Diencephalon (tissue), 1 donor: ENCODE results near the gene BTG4. TPM values are rescaled to one million over a fixed set of nuclear protein-coding genes. Genes with fewer than 3 reads are reported as not detected.

Experiments
- small RNA-seq: library from RNA; depleted of rRNA; stranded (forward); fragments of <200 nt; gene quantifications from one replicate; pipeline ENCODE3, GENCODE V24; 2014
- total RNA-seq: library from RNA; depleted of rRNA; stranded (reverse); fragments of >200 nt; gene quantifications from one replicate; pipeline ENCODE4 v1.2.3, GENCODE V29; 2014

Gene BTG4
- not detected for total RNA-seq

DNA sequence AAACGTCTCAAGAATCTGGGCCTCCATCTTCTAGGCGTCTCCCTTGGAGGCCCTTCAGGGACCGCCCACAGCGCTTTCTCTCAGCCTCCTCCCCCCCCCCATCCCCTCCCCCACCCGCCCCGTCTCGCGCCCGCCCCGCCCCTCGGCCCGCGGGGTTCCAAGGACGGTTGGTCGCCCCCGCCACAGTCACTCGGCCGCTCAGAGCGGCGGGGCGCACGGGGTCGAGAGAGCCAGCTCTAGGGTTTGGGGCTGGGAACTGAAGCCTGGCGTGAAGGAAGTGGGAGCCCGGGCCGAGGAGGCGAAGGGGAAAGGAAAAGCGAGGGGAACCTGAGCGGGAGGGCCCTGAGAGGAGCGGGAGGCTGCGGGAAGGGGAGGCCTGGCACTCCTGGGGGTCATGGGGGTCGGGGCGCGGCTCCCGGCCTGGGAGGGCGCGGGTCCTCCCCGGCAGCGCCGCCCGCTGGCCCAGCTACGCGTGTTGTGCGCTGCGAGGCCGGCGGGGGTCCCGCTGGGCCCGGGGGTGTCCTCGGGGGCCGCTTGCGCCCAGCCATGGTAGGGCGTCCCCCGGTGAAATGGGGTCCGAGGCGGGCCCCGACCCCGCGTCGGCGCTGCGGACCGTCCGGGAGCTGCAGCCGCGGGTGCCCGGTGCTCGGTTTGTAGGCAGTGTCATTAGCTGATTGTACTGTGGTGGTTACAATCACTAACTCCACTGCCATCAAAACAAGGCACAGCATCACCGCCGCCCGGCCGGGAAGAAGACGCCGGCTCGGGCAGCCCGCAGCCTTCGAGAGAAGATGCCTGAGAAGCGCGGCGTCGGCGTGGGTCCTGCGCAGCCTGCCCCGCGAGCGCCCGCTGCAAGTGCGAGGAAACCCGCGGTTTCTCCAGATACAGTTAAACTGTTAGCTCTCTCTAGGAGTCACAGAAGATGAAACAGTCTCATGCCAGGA lies at the start of gene BTG4:
BTG4 (minus strand) TSS at position 91 of the 944 bp plus-strand sequence. CDS start 13,610 bp downstream, outside the sequence.

DNA sequence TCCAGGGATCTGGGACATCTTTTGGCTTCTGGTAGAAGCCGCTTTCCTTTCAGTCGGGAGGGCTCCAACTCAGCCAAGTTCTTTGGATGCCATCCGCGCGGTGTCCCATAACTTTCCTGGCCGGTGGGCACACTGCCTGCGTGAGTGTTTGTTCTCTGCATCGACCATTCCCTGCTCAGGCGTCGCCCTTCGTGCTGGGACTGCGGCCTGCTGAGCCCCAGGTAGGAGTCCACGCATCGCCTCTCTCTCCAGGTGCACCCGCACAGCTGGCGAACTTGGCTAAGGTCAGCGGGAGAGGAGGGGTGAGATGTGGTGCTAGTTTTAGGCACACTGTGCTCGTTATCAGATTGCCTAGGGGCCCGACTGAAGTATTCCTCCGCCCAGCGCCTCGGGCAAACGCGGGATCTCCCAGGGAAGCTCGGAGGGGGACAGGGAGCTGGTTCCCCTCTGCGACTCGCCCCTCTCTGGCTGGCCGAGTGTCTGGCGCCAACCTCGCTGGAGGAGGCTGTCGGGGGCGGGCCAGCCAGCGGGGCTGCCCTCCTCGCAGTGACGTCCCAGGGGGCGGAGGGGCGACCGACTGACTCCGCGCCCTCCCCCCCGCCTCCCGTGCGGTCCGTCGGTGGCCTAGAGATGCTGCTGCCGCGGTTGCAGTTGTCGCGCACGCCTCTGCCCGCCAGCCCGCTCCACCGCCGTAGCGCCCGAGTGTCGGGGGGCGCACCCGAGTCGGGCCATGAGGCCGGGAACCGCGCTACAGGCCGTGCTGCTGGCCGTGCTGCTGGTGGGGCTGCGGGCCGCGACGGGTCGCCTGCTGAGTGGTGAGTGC lies 28.1 kb upstream of the BTG4 start, which contains the start of gene LAYN:
LAYN (plus strand) TSS at position 607 of the 823 bp plus-strand sequence; CDS start at position 731, 124 bp downstream.

DNA sequence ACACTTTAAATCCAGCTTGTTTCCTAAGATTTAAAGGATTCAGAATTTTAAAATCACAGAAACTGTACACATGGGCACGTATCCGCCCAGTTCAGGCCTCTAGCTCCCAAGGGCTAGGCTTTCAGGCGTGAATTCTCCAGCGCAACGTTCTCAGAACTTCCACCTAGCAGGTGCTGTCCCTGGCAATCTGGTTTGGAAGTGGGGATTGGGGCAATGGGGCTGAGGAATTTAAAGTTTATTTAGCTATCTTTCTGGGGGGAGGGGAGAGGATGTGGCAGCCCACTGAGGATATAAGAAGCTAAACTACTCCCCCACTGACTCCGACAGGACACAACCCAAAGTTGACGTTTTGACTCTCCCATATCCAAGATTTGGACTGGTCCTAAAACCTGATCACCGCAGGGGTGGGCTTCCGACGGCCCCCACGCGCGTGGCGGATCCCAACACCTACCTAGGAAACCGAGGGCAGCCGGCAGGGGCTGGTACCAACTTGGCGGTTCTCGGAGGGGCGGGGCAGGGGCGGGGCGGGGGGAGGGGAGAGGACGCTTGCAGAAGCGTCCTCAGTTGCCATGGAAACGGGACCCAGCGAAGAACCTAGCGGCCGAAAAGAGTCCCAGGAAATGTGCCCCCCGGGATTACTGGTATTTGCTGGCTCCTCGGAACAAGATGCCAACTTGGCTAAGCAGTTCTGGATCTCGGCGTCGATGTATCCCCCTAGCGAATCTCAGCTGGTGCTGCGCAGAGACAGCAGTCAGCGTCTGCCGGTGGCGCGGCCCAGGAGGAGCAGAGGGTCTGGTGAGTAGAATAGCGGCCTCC lies 2.2 kb upstream of the BTG4 start, which contains the start of gene HOATZ:
HOATZ (plus strand) TSS at position 563 of the 816 bp plus-strand sequence; CDS start at position 570, 7 bp downstream.

Small RNA genes lying within 50 kb of the gene (small RNA-seq; reads per million reads assigned to genes)
- gene MIR34B (14.3 reads per million, percentile 94 among the genes with 10 or more reads in this experiment), gene MIR34C (97.1 reads per million, percentile 97 among the genes with 10 or more reads in this experiment)

Other genes with a start within 250 kb of the BTG4 start
- 0.69 TPM for gene POU2AF3, start 213.8 kb downstream of the BTG4 start, total RNA-seq
- gene POU2AF1, start 133.1 kb downstream of the BTG4 start, total RNA-seq: 0.46 TPM
- 7.2 TPM for gene HOATZ, start 2.4 kb upstream of the BTG4 start, total RNA-seq
- gene LAYN, start 28.3 kb upstream of the BTG4 start, total RNA-seq: 2.5 TPM
- 21.9 TPM for gene SIK2, start 90.1 kb upstream of the BTG4 start, total RNA-seq